CD4-positive, alpha-beta T cell treated with Interleukin-15 for 1 hour (primary cell): ENCODE results near the gene CHAC1.
A peak's percentile ranks its signal among the peaks of the same experiment; 100 is the strongest.

Experiments used
- DNase-seq: peaks from one replicate; pipeline ENCODE4 v3.0.0-alpha.2; 2020

The CHAC1 gene, protein sequence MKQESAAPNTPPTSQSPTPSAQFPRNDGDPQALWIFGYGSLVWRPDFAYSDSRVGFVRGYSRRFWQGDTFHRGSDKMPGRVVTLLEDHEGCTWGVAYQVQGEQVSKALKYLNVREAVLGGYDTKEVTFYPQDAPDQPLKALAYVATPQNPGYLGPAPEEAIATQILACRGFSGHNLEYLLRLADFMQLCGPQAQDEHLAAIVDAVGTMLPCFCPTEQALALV

DNA sequence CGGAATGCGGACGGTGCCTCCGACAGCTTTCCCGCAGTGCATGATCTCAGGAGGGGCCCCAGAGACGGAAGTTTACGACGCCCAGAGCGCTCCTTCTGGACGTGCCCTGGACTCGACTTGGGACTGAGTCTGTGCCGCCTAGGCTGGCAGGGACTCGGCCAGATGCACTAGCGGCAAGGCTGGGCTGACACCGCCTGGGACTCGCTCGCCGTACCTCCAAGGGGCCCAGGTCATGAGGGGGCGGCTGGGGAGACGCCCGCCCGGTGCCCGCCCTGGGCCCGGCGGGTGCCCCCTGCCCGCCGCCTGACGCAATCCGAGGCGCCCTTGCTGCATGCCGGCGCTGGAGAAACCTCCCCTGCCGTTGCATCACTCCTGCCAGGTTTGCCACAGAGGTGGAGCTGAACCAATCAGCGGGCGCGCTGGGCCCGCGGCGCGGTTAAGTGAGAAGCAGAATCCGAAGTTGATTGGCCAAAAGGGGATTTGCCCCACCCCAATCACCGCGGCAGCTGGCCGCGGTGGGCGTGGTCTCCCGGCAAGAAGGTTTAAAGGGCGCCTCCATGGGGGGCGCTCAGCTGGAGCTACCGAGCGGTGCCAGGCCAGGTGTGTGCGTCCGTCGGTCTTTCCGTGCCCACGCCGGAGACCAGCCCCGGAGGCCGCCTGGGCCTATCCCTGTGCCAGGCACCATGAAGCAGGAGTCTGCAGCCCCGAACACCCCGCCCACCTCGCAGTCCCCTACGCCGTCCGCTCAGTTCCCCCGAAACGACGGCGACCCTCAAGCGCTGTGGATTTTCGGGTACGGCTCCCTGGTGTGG, at the start of gene CHAC1:
CHAC1 (plus strand) TSS at position 571 of the 812 bp plus-strand sequence; CDS start at position 684, 113 bp downstream.
- peak; percentile 96 for DNase-seq

- no peak for DNase-seq
These were observed 48.6 kb upstream of the CHAC1 start for GRCh38 chr15:40904552-40905201.

DNA sequence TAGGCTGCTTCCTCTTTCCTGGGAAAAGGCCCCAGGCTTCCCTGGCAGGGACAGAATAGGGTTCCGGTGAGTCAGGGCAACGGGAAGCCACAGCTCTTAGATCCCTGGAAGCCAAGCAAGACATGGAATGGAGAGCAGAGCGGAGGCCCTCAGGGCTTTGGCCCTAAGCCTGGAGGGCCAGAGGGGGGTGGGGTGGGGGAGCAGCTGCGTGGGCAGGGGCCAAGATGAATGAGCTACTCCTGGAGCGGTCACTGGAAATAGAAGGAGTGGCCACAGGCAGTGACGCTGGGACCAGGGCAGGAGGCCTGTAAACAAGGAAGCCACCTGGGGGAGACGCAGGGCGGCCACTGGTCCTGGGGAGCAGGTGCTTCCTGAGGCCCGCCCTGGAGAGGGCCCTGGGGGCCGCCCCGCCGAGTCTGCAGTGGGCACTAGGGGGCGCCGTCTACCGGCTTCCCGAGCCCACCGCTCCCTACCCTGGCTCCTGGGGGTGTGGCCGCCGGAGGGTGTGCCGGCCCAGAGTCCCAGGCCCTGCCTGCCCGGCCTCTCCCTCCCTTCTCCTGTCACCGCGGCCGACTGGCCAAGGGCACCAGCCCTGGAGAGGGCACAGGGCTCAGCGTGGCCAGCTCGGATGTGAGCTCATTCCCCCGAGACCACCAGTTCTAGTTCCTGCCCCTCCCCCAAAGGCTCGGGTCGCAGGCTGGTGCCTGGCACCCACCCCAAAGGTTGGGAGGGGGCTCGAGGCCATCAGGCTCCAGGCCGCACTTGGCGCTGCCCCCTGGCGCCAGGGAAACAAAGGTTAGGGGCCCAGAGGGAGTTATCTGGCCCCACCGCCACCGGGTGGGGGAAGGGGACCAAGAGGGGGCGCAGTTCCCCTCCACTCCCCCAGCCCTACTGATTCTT, 46.9 kb upstream of the CHAC1 start:
- peak; percentile 83 for DNase-seq

DNA sequence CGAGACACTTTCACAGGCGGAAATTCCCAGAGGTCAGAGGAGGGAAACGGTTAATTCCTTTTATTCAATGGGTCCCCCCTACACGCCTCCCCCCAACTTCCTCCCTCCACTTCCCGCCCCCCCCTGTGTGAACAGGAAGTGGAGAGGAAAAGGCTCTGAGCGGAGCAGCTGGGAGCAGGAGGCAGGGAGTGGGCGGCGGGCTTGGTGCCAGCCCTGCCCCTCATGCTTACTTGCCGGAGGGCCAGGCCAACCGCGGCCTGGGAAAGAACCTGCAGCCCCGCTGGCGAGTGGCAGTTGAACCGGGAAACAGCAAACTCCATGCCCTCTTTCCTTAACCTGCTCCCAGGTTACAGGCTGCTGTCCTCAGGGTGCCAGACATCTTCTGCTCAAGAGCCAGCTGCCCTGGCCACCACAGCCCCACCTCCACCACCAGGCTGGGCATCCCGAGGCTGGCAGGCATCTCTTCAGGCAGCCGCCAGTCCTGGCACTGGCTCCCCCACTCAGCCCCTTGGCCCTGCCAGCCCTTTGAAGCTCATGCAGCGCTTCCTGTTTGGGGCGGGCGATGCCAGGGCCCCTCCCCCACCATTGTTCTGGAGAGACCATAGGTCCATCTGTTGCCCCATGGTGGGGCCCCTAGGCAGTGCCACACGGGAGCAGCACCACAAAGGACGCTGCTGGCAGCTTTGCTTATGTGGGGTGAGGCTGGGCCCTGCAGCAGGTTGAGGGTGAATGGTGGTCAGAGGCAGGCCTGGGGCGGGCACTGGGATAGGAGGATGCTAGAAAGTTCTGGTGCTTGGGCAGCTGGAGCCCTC, 46.1 kb upstream of the CHAC1 start:
- peak; percentile 70 for DNase-seq

- no peak for DNase-seq
These were observed 45.2 kb upstream of the CHAC1 start for GRCh38 chr15:40908095-40908494.

- DNase-seq: peak; percentile 46
These were observed 43.3 kb upstream of the CHAC1 start for GRCh38 chr15:40909662-40910630.

DNA sequence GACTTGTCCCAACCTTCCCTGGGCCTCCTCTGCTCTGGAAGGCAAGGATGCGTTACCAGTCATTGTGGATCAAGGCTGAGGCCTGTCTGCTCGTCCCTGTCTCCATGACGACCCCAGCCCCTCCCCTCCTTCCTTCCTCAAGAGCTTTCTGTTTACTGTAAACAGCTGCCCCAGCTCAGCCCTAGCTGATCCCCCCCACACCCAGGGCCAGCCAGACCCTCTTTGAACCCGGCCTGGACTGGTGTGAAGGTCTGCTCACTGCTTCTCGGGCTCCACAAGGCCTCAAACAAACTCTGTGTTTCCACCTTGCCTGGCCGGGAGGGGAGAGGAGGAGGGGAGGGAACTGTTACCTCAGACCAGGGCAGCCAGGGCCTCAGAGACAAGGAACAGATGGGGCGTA, 42.1 kb upstream of the CHAC1 start:
- DNase-seq: no peak

- DNase-seq: no peak
These were observed 41.6 kb upstream of the CHAC1 start for GRCh38 chr15:40911693-40912092.

GRCh38 chr15:40912478-40912877, 40.8 kb upstream of the CHAC1 start:
- DNase-seq: no peak

DNA sequence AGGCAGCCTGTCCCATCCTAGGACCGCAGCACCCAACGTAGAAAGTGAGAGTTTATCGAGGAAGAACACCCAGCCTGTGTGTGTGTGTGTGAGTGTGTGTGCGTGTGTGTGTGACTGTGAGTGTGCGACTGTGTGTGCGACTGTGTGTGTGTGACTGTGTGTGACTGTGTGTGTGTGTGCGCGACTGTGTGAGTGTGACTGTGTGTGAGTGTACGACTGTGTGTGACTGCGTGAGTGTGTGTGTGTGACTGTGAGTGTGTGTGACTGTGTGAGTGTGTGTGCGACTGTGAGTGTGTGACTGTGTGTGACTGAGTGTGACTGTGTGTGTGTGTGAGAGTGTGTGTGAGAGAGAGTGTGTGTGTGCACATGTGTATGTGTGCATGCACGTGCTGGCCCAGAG, 39.3 kb upstream of the CHAC1 start:
- DNase-seq: no peak

DNA sequence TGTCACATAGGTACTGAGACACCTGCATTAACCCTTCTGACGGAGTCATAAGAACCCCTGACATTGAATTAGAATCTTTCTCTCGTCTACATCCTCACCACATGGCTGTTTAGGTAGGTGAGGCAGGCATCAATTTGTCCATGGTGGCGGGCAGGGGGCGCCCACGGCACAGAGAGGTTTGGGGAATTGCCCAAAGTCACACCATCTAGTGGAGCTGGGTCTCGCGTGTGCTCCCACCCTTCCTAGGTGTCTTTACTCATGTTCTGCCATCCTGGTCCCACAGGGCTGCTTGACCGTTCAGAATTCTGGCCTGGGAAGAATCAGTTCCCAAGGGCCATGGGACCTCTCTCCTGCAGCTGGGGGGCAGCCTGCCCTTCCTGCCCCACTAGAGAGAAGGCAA, 38.8 kb upstream of the CHAC1 start:
- DNase-seq: no peak

- DNase-seq: no peak
These were observed 38.1 kb upstream of the CHAC1 start for GRCh38 chr15:40915116-40915661.

DNA sequence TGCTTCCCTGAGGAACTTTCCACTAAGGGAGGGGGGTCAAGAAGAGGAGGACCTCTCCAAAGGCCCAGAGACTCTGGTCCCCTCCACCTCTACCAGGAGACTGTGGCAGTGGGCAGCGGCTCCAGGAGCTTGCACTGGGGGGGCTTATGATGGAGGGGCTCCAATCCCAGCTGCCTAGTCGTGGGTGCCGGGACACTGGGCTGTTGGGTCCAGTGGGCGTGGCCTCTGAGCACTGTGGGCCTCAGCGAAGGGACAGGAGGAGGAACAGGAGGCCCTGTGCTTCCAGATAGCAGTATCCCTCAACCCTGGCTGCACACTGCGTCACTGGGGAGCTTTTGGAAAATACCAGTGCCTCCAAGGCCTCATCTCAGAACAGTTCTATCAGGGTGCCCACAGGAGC, 37.6 kb upstream of the CHAC1 start:
- DNase-seq: no peak

GRCh38 chr15:40917585-40917984, 35.7 kb upstream of the CHAC1 start:
- no peak for DNase-seq

GRCh38 chr15:40918146-40918798, 35.0 kb upstream of the CHAC1 start:
- no peak for DNase-seq

DNA sequence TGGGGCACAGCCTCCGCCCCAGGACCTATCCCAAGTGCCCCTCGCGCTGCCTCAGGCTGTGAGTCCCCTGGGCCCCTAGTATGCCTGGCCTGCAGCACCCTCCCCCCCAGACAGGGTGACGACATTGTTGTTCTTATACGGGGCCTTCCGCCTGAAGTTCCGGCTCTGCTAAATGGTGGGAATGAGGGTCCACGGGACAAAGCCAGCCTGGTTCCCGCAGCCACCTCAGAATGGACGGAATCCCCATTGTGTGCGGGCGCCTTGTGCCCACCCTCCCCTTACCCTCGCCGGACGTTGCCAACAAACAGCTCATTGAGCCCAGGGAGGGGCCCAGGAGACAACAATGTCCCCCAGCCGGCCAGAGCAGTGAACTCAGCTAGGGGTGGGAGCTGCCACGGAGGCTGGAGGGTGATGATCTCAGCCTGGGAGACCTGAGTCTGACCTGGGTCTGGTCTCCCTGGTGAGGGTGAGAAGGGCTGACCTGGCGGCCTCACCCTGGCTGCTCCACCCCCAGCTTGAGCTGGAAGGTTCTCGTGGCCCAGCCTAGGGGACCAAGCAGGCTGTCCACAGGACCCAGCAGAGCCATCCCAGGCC, 34.4 kb upstream of the CHAC1 start:
- no peak for DNase-seq

DNA sequence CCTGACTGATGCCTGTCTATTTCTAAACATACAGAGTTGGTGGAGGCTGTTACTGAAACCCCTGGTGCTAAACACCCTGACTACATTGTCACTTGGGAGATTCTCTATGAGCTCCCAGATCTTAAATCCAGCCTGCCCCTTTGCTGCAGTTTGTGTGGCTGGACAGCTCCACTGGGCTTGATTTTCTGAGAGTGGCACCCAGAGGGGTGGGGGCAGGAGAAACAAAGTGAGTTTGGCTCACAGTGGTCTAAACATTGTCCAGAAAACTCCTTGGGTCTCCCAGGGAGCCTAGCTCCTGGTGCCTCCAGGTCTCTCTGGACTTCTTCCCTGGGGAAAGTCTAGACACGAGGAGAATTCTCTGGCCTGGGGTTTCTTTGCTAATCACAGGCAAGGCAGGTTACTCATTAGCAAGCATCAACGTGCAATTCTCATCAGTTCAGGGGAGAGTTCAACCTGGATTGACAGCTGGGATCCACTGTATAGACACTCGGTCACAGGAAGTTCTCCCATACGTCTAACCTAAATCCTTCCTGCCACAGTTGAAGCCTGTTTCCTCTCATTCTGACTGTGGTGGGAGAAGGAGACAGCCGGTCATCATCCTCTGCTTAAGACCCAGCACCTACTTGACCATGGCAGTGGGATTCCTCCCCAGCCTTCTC, 31.2 kb upstream of the CHAC1 start:
- no peak for DNase-seq

GRCh38 chr15:40922608-40923005, 30.7 kb upstream of the CHAC1 start:
- DNase-seq: no peak

- no peak for DNase-seq
These were observed 29.7 kb upstream of the CHAC1 start for GRCh38 chr15:40923551-40923950.
